WERI-Rb-1 (cell line): ENCODE results near the gene ABL2.

Source experiments
- DNase-seq: peaks from one replicate; pipeline ENCODE4 v3.0.0-alpha.2; 2020
- H3K27ac ChIP-seq: fragments of 250-450 bp; sonication (Bioruptor Pico); 2 replicates; pipeline ENCODE4 v1.5.1; 2020; ENCODE audit warnings: mild to moderate bottlenecking, moderate library complexity
- H3K27me3 ChIP-seq: fragments of 250-450 bp; sonication (Bioruptor Pico); 2 replicates; pipeline ENCODE4 v1.5.1; 2021; ENCODE audit warnings: mild to moderate bottlenecking, low read depth, moderate library complexity; ENCODE audit not compliant: insufficient read depth, severe bottlenecking
- H3K36me3 ChIP-seq: fragments of 250-450 bp; sonication (Bioruptor Pico); 2 replicates; pipeline ENCODE4 v1.5.1; 2020; ENCODE audit warnings: mild to moderate bottlenecking, moderate library complexity
- H3K4me3 ChIP-seq: 2 replicates; pipeline ENCODE4 v1.5.1; 2011; ENCODE audit warnings: low read depth, mild to moderate bottlenecking, control low read depth, low read length
- H3K9me3 ChIP-seq: fragments of 250-450 bp; sonication (Bioruptor Pico); 2 replicates; pipeline ENCODE4 v1.5.1; 2021; ENCODE audit warnings: mild to moderate bottlenecking, moderate library complexity; ENCODE audit not compliant: severe bottlenecking
- CTCF ChIP-seq: IDR thresholded peaks from 2 replicates; pipeline ENCODE4 v1.5.1; 2011; ENCODE audit warnings: low read depth, mild to moderate bottlenecking, control low read depth, inconsistent platforms, low read length

Gene ABL2

GRCh38 chr1:179241530-179242097 lies 12.1 kb upstream of the ABL2 start:
- TF ChIP-seq CTCF, result no peak

GRCh38 chr1:179237222-179237621 lies 7.7 kb upstream of the ABL2 start:
- no peak overlapping the region for H3K27ac ChIP-seq
- no peaks in the 10 kb centered on the region for H3K27me3 ChIP-seq
- H3K4me3 ChIP-seq, result no peak overlapping the region
- no peak for TF ChIP-seq CTCF
- no peaks in the 10 kb centered on the region for H3K9me3 ChIP-seq
- no peaks in the 10 kb centered on the region for H3K36me3 ChIP-seq
- DNase-seq, result no peak

More at GRCh38 chr1:179241530-179242097, 12.1 kb upstream of the ABL2 start:
- H3K36me3 ChIP-seq, result no peaks in the 10 kb centered on the region
- no peak overlapping the region for H3K27ac ChIP-seq
- no peak overlapping the region for H3K4me3 ChIP-seq
- H3K27me3 ChIP-seq, result no peaks in the 10 kb centered on the region
- DNase-seq, result no peak
- no peaks in the 10 kb centered on the region for H3K9me3 ChIP-seq

GRCh38 chr1:179234863-179235262 lies 5.4 kb upstream of the ABL2 start:
- DNase-seq, result no peak
- no peak overlapping the region for H3K4me3 ChIP-seq
- no peak for TF ChIP-seq CTCF
- no peaks in the 10 kb centered on the region for H3K27me3 ChIP-seq
- H3K9me3 ChIP-seq, result no peaks in the 10 kb centered on the region
- H3K27ac ChIP-seq, result no peak overlapping the region
- H3K36me3 ChIP-seq, result no peaks in the 10 kb centered on the region

DNA sequence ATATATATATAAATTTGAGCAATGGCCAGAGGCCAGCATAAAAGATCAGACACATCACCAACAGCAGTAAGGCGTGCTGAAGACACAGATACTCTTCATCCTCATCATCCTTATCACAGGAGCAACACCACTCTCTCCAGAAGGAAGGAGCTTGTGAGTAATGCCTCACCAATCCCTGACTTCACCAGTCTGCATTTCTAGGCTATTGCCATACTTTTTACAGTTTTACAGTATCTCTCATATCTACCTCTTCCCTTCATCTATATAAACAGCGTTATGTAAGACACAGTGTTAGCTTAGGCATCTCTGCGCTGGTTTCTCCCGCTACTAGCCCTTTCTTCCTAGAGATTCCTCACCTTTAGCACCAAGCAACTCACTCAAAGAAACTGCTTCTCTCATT lies 2.4 kb upstream of the ABL2 start:
- no peak for DNase-seq
- no peaks in the 10 kb centered on the region for H3K9me3 ChIP-seq
- no peak for TF ChIP-seq CTCF
- no peaks in the 10 kb centered on the region for H3K27me3 ChIP-seq
- peaks cover 12% of the 10 kb centered on the region for H3K36me3 ChIP-seq
- H3K4me3 ChIP-seq, result no peak overlapping the region
- H3K27ac ChIP-seq, result no peak overlapping the region

DNA sequence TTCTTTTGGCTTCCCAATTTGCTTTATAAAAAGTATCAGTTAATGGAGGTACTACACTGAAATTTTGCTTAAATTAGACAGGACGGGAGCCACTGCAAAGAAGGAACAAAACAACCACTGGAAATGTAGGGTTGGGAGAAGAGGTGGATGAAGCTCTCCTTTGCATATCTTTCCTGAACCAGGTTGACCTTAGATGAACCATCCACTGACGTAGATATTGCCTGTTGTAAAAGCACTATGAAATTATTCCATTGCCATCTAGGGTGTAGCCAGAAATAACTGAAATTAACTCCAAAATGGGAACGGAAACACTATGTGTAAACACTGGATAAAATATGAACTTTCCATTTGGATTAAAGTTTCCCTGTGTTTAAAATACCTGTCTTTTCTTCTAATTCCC lies 1.2 kb upstream of the ABL2 start:
- no peak for DNase-seq
- TF ChIP-seq CTCF, result no peak
- Histone ChIP-seq H3K9me3 (no peaks in the 10 kb centered on the region), H3K4me3 (no peak overlapping the region), H3K27ac (no peak overlapping the region), H3K27me3 (no peaks in the 10 kb centered on the region), H3K36me3 (peaks cover 19% of the 10 kb centered on the region)

DNA sequence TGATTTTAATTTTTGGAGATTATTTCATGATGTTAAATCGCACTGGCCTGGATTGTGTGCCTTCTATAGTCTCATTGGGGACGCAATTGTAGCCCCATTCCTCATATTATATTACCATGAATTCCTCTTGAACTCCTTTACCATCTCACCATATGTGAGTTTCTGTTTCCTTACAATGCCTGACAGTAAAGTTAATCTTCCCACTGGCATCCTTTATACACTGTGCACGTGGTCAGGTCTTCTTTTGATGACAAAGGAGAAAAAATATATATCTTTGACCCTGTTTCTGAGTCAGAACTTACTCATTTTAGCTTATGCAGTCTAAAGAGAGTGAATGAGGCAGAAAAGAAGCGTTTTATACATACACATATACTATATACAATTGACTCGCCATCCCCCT lies 774 bp upstream of the ABL2 start:
- Histone ChIP-seq H3K4me3 (peak overlapping the region; percentile 98), H3K27ac (peak overlapping the region; percentile 64; the same call in 1 of the 2 replicates), H3K27me3 (no peaks in the 10 kb centered on the region), H3K36me3 (peaks cover 22% of the 10 kb centered on the region), H3K9me3 (no peaks in the 10 kb centered on the region)
- TF ChIP-seq CTCF, result no peak
- DNase-seq, result no peak
